KBM-7 (cell line): ENCODE data around the gene EP400.

Source experiments
- DNase-seq: peaks from one replicate; pipeline ENCODE4 v3.0.0-alpha.2; 2015
- in situ Hi-C: fragments of 300-500 bp; cut with MboI; formaldehyde crosslinking; loops from 2 replicates; pipeline ENCODE4 v1.14.3; 2020; ENCODE audit warnings: low sequenced_read_pairs, low pct_unique_long_range_greater_than_20kb, mixed read lengths

The EP400 gene

GRCh38 chr12:131910302-131911027 is 39.3 kb upstream of the EP400 start:
- DNase-seq = no peak
- in situ Hi-C loops = no loop called here

DNA sequence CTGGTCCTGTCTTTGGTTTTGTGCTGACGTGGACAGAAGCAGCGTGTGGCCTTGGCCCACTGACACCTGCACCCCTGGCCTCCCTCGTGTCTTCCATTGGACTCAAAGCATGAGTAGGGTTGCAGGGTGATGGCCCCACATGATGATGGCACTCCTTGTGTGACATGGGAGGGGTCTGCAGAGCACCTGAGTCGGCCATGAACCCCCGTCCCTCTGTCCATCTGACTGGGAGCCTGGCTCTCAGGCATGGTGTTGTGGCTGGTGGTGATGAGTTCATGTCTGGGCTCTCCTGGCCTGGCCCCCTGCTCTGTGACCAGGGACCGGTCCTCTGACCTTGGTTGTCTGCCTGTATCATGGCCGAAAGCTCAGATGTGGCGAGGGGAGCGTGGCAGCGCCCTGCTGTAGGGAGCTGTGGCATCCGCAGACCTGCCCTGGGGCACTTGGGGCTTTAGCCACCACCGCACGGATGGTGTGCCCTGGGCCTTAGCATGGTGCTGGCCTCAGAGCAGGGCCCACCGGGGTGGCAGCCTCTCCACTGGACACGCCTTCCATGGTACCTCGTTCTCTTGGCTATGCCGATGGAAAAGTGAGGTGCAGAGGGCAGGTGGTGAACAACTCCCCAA is 38.6 kb upstream of the EP400 start:
- DNase-seq = no peak
- in situ Hi-C loops = no loop called here

DNA sequence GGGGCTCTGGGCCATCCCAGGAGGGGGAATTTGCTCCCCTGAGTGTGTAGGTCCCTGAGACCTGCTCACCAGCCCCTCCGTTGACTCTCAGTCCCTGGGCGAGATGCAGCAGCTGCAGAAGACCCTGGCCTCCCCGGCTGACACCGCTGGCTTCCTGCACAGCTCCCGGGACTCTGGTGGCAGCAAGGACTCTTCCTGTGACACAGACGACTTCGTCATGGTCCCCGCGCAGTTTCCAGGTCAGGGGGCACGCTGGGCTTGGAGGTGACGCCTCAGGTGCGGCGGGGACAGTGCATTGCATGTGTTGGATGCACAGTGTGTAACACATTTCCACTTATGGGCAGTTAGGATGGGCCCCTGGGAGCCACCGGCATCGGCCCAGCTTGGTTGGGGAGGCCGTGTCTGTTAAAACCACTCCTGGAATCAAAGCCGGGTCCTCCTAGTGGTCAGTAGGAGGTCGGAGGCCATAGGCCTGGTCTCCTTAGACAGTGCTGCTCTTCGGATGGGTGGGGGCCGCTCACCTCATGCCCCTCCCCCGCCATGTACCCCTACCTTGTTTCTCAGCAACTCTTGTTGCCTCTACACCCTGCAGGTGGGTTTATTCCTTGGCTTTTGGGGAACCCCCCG is 37.8 kb upstream of the EP400 start:
- in situ Hi-C loops = no loop called here
- no peak for DNase-seq

DNA sequence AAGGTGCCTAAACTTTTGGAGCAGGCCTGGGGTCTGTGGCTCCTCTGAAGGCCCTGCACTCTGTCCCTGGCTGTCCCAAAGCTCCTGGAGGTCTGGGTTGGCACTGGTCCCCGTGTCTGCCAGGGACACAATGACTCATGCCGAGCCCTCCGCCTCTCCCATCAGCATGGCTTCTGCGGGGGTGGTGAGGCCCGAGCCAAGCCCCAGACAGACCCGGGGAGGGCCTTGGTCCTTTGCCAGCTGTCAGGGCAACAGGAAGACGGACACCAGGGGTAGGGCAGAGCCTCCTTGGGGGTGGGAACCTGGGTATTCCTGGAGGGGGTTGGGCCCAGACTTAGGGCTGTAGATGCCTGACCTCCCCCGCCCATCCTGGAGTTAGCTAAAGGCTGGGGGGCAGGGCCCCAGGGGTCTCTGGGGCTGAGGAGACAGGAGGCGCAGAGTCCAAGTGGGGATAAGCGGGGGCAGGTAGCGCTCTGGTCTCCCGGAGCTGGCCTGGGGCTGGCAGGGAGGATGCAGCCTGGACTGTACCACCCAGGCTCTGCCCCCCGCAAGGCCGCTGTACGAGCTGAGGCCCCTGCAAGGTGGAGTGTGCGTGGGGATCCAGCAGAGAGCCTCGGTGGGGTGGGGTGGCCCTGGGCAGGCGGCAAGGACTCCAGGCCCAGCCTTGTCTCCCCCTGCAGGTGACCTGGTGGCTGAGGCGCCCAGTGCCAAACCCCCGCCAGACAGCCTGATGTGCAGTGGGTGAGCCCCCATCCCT is 37.0 kb upstream of the EP400 start:
- in situ Hi-C loops = no loop called here
- DNase-seq = no peak

- DNase-seq = no peak
- in situ Hi-C loops = no loop called here
These were observed 36.1 kb upstream of the EP400 start for GRCh38 chr12:131913666-131914065.

GRCh38 chr12:131914179-131914702 is 35.5 kb upstream of the EP400 start:
- in situ Hi-C loops = no loop called here
- no peak for DNase-seq

DNA sequence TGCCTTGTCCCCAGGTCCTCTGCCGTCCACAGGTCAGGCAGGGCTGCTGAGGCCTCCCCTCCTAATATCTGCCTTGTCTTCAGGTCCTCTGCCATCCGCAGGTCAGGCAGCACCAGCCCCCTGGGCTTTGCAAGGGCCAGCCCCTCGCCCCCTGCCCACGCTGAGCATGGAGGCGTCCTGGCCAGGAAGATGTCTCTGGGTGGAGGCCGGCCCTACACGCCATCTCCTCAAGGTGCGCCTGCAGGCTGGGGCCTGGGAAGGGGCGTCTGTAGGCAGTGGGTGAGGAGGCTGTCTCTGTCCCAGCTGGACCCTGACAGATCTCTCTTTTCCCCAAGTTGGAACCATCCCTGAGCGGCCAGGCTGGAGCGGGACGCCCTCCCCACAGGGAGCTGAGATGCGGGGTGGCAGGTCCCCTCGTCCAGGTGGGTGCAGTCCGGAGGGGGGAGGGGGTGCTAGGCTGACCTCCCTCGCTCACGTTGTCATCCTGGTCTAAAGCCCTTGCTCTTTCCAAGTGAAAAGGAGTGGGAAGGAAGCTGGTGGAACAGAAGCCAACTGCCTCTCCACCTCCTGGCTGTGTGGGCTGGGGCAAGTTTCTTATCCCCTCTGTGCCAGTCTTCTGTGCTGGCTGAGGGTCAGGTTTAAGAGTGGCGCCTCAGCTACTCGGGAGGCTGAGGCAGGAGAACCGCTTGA is 34.6 kb upstream of the EP400 start:
- DNase-seq = no peak
- in situ Hi-C loops = no loop called here

DNA sequence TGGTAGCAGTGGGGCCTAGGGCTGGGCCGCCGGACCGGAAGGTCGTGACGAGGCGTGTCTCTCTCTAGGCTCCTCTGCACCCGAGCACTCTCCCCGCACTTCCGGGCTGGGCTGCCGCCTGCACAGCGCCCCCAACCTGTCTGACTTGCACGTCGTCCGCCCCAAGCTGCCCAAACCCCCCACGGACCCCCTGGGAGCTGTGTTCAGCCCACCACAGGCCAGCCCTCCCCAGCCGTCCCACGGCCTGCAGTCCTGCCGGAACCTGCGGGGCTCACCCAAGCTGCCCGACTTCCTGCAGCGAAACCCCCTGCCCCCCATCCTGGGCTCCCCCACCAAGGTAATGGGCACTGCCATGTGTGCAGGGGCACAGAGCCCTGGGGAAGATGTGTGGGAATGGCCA is 33.9 kb upstream of the EP400 start:
- in situ Hi-C loops = no loop called here
- no peak for DNase-seq

GRCh38 chr12:131916306-131917138 is 33.2 kb upstream of the EP400 start:
- in situ Hi-C loops = no loop called here

GRCh38 chr12:131917139-131917710 is 32.5 kb upstream of the EP400 start:
- no peak for DNase-seq
- in situ Hi-C loops = no loop called here

More at GRCh38 chr12:131916306-131917138, 33.2 kb upstream of the EP400 start:
- no peak for DNase-seq

- in situ Hi-C loops = no loop called here
- DNase-seq = no peak
These were observed 31.9 kb upstream of the EP400 start for GRCh38 chr12:131917711-131918306.

GRCh38 chr12:131918311-131919050 is 31.3 kb upstream of the EP400 start:
- in situ Hi-C loops = no loop called here
- no peak for DNase-seq

GRCh38 chr12:131919051-131919347 is 30.7 kb upstream of the EP400 start:
- no peak for DNase-seq

GRCh38 chr12:131919366-131920156 is 30.2 kb upstream of the EP400 start:
- no peak for DNase-seq
- in situ Hi-C loops = no loop called here

More at GRCh38 chr12:131919051-131919347, 30.7 kb upstream of the EP400 start:
- in situ Hi-C loops = no loop called here

DNA sequence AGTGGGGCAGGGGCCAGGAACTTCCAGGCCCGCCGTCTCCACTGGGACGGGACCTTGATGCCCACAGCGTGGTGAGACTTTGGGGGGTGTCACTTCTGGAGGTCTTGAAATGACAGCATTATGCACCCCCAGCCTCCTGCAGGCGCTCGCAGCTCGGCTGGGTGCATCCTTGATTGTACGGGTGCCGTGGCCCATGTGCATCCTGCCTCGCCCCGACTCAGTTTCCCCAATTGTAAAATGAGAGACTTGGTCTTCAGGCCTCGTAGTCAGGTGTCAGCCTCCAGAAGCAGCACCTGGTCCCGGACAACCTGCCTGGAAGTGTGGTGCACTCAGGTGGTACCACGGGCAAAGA is 29.6 kb upstream of the EP400 start:
- in situ Hi-C loops = no loop called here
- no peak for DNase-seq
